Fibroblast of lung (primary cell): Measurements from ENCODE around the gene EDARADD. TPM values are rescaled to one million over a fixed set of nuclear protein-coding genes. Genes with fewer than 3 reads are reported as not detected.

Source experiments
- DNase-seq, 2 donors: peaks; one replicate each; pipeline versions ENCODE4 v3.0.0 to v3.0.0-alpha.2; 2010; ENCODE audit warnings: low read depth in 2 of 2
- H2AFZ ChIP-seq: 2 replicates; pipeline ENCODE4 v1.5.1; 2012; ENCODE audit warnings: low read length, control low read depth, inconsistent platforms
- H3K27ac ChIP-seq: 2 replicates; pipeline ENCODE4 v1.5.1; 2011; ENCODE audit warnings: low read length, control low read depth; ENCODE audit not compliant: insufficient read depth
- H3K27me3 ChIP-seq: 2 replicates; pipeline ENCODE4 v1.5.1; 2011; ENCODE audit warnings: mild to moderate bottlenecking, low read length; ENCODE audit not compliant: control insufficient read depth, insufficient read depth
- H3K36me3 ChIP-seq: 2 replicates; pipeline ENCODE4 v1.5.1; 2011; ENCODE audit warnings: low read length; ENCODE audit not compliant: control insufficient read depth, insufficient read depth
- H3K4me1 ChIP-seq: 2 replicates; pipeline ENCODE4 v1.5.1; 2011; ENCODE audit warnings: low read length; ENCODE audit not compliant: control insufficient read depth, insufficient read depth; ENCODE audit errors: extremely low read depth
- H3K4me2 ChIP-seq: 2 replicates; pipeline ENCODE4 v1.5.1; 2011; ENCODE audit warnings: low read length, control low read depth; ENCODE audit not compliant: insufficient read depth; ENCODE audit errors: extremely low read depth
- H3K4me3 ChIP-seq, 4 experiments: fragments of 200-600 bp in 1 of 4; sonication (generic) in 1 of 4; replicated peaks in 1 of 4; 2 replicates each; pipeline ENCODE4 v1.5.1; 2011 to 2016; ENCODE audit warnings: low read length in 4 of 4, low read depth in 3 of 4, mild to moderate bottlenecking in 3 of 4, control low read depth in 2 of 4, inconsistent platforms in 1 of 4, mixed read lengths in 1 of 4; ENCODE audit not compliant: insufficient read depth in 1 of 4; ENCODE audit errors: control extremely low read depth in 1 of 4
- H3K79me2 ChIP-seq: 2 replicates; pipeline ENCODE4 v1.5.1; 2012; ENCODE audit warnings: mild to moderate bottlenecking, low read length, inconsistent platforms; ENCODE audit not compliant: control insufficient read depth, insufficient read depth
- H3K9ac ChIP-seq: 2 replicates; pipeline ENCODE4 v1.5.1; 2011; ENCODE audit warnings: mild to moderate bottlenecking, low read length, control low read depth; ENCODE audit not compliant: insufficient read depth
- H3K9me3 ChIP-seq: 2 replicates; pipeline ENCODE4 v1.5.1; 2012; ENCODE audit warnings: low read depth, low read length; ENCODE audit not compliant: control insufficient read depth, insufficient read depth
- H4K20me1 ChIP-seq: 2 replicates; pipeline ENCODE4 v1.5.1; 2011; ENCODE audit warnings: low read length; ENCODE audit not compliant: control insufficient read depth, insufficient read depth; ENCODE audit errors: extremely low read depth
- EZH2 ChIP-seq: IDR thresholded peaks from 2 replicates; pipeline ENCODE4 v1.5.1; 2012; ENCODE audit warnings: low read length, control low read depth, mild to moderate bottlenecking; ENCODE audit errors: missing control alignments
- polyA plus RNA-seq, 2 donors: library from polyadenylated mRNA; depleted of rRNA in 1 of 2; stranded (reverse) in 1 of 2; unstranded in 1 of 2; fragments of >200 nt; gene quantifications; 2 replicates each; pipeline ENCODE4 v1.2.1, GENCODE V29; 2011 to 2012; ENCODE audit warnings: missing spikeins in 1 of 2
- total RNA-seq: library from RNA; depleted of rRNA; stranded (reverse); fragments of >200 nt; gene quantifications from 2 replicates; pipeline ENCODE4 v1.2.1, GENCODE V29; 2014
- TF ChIP-seq, protein P1 (sequence below), 2 donors: IDR thresholded peaks in 1 of 2; conservative IDR thresholded peaks in 1 of 2; 1 replicate in 1 of 2; 2 replicates in 1 of 2; pipeline ENCODE4 v1.5.1; 2011 to 2012; ENCODE audit warnings: low read length in 2 of 2, control low read depth in 1 of 2, inconsistent platforms in 1 of 2, low read depth in 1 of 2, mild to moderate bottlenecking in 1 of 2

EDARADD gene
- total and polyA plus RNA-seq, 2 donors (not counting 1 experiment from before 2014, with no cell fraction given), result not detected

GRCh38 chr1:236465231-236465958, 71.3 kb downstream of the EDARADD start:
- no peaks in the 10 kb centered on the region for H3K4me1 ChIP-seq
- H2AFZ ChIP-seq, result no peak overlapping the region
- H3K4me3 ChIP-seq, result no peak overlapping the region
- no peaks in the 10 kb centered on the region for H3K79me2 ChIP-seq
- H3K36me3 ChIP-seq, result no peaks in the 10 kb centered on the region
- no peak overlapping the region for H3K4me2 ChIP-seq
- no peak overlapping the region for H3K9ac ChIP-seq
- no peak overlapping the region for H3K27ac ChIP-seq
- H4K20me1 ChIP-seq, result no peaks in the 10 kb centered on the region
- no peaks in the 10 kb centered on the region for H3K27me3 ChIP-seq
- no peaks in the 10 kb centered on the region for H3K9me3 ChIP-seq
- TF ChIP-seq, protein P1, sequence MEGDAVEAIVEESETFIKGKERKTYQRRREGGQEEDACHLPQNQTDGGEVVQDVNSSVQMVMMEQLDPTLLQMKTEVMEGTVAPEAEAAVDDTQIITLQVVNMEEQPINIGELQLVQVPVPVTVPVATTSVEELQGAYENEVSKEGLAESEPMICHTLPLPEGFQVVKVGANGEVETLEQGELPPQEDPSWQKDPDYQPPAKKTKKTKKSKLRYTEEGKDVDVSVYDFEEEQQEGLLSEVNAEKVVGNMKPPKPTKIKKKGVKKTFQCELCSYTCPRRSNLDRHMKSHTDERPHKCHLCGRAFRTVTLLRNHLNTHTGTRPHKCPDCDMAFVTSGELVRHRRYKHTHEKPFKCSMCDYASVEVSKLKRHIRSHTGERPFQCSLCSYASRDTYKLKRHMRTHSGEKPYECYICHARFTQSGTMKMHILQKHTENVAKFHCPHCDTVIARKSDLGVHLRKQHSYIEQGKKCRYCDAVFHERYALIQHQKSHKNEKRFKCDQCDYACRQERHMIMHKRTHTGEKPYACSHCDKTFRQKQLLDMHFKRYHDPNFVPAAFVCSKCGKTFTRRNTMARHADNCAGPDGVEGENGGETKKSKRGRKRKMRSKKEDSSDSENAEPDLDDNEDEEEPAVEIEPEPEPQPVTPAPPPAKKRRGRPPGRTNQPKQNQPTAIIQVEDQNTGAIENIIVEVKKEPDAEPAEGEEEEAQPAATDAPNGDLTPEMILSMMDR (conservative IDR thresholded peaks at IDR 0.05 in 1 of 2, IDR thresholded peaks at IDR 0.05 in 1 of 2; ENCODE audit: low read depth in 1 of 2, low read length in 2 of 2), result no peak
- no peak for TF ChIP-seq EZH2
- DNase-seq, result no peak

DNA sequence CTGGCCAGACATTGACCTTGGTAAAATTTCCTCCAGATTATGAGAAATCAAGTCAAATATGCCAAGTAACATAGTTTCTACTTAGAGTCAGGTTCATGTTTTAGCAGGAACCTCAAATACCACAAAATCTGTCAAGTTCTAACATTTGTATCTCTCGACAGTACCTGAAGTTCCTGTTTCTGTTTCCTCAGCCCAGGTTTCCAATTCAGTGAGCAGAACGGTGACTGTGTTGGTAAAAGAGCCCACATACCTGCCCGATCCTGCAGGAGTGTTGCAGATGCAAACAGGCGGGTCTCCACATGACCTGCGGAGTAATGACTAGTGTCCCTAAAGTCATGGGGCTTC, 71.8 kb downstream of the EDARADD start:
- Histone ChIP-seq H3K9ac (no peak overlapping the region), H3K79me2 (no peaks in the 10 kb centered on the region), H3K27ac (no peak overlapping the region), H3K4me2 (no peak overlapping the region), H3K4me1 (no peaks in the 10 kb centered on the region), H3K27me3 (no peaks in the 10 kb centered on the region), H4K20me1 (no peaks in the 10 kb centered on the region), H2AFZ (no peak overlapping the region), H3K4me3 (no peak overlapping the region), H3K9me3 (no peaks in the 10 kb centered on the region), H3K36me3 (no peaks in the 10 kb centered on the region)
- peak in 1 of 2 donors; percentile 1 for DNase-seq
- TF ChIP-seq, protein P1 (conservative IDR thresholded peaks at IDR 0.05 in 1 of 2, IDR thresholded peaks at IDR 0.05 in 1 of 2; ENCODE audit: low read depth in 1 of 2, low read length in 2 of 2), result no peak
- no peak for TF ChIP-seq EZH2

DNA sequence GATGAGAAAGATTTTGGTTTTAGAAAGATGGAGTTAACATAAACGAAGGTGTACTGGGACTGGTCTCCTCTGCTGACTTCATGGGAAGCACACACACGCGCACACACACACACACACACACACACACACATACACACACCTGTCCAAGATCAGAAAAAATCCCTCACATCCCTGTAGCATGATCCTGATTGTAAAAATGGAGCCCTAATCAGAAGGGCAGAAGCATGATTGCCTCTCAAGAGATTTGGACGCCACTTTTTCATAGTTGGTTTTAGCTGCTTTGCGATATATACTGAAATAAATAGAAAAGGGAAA, 73.2 kb downstream of the EDARADD start:
- DNase-seq, result no peak
- no peaks in the 10 kb centered on the region for H3K27me3 ChIP-seq
- no peak overlapping the region for H3K4me2 ChIP-seq
- no peak overlapping the region for H3K4me3 ChIP-seq
- TF ChIP-seq EZH2, result no peak
- TF ChIP-seq, protein P1 (conservative IDR thresholded peaks at IDR 0.05 in 1 of 2, IDR thresholded peaks at IDR 0.05 in 1 of 2; ENCODE audit: low read depth in 1 of 2, low read length in 2 of 2), result no peak
- no peaks in the 10 kb centered on the region for H4K20me1 ChIP-seq
- H3K4me1 ChIP-seq, result no peaks in the 10 kb centered on the region
- H2AFZ ChIP-seq, result no peak overlapping the region
- H3K9me3 ChIP-seq, result no peaks in the 10 kb centered on the region
- H3K36me3 ChIP-seq, result no peaks in the 10 kb centered on the region
- H3K27ac ChIP-seq, result no peak overlapping the region
- H3K79me2 ChIP-seq, result no peaks in the 10 kb centered on the region
- H3K9ac ChIP-seq, result no peak overlapping the region
